WTC11 (cell line): Measurements from ENCODE around the gene PASD1. TPM values are rescaled to one million over a fixed set of nuclear protein-coding genes. Genes with fewer than 3 reads are reported as not detected.

Source experiments
- ATAC-seq: fragments of 200-7000 bp; cut with Tn5 transposase; 2 replicates; pipeline ENCODE4 v1.10.0; 2021; ENCODE audit warnings: mild to moderate bottlenecking, moderate library complexity
- CTCF ChIA-PET: fragments of 300-600 bp; sonication (Branson Sonifier 250); formaldehyde crosslinking; loops from one replicate; lab custom pipeline; 2021; ENCODE audit warnings: antibody characterized with exemption; lab: Charles Lee
- POLR2A ChIA-PET: fragments of 350-600 bp; sonication (Branson Sonifier 250); formaldehyde crosslinking; loops from one replicate; lab custom pipeline; 2021; ENCODE audit warnings: antibody characterized with exemption; lab: Charles Lee
- DNase-seq: peaks from one replicate; pipeline ENCODE4 v3.0.0; 2021; ENCODE audit warnings: low spot score
- H3K27ac Mint-ChIP-seq: 2 replicates; pipeline ENCODE4 v1.8.0; 2021; ENCODE audit warnings: mixed read lengths
- H3K27me3 Mint-ChIP-seq: 2 replicates; pipeline ENCODE4 v1.8.0; 2021; ENCODE audit warnings: low read depth, mild to moderate bottlenecking, moderate library complexity, mixed read lengths
- H3K36me3 Mint-ChIP-seq: 2 replicates; pipeline ENCODE4 v1.8.0; 2021; ENCODE audit warnings: mixed read lengths
- H3K4me1 Mint-ChIP-seq: 2 replicates; pipeline ENCODE4 v1.8.0; 2022; ENCODE audit warnings: mixed read lengths
- H3K4me3 Mint-ChIP-seq: 2 replicates; pipeline ENCODE4 v1.8.0; 2021; ENCODE audit warnings: mild to moderate bottlenecking, moderate library complexity, mixed read lengths
- H3K9me3 Mint-ChIP-seq: 2 replicates; pipeline ENCODE4 v1.8.0; 2021; ENCODE audit warnings: mixed read lengths
- CREB1 ChIP-seq: sonication (generic); formaldehyde crosslinking; IDR thresholded peaks from 2 replicates; pipeline ENCODE4 v1.8.0; 2023; ENCODE audit warnings: mild to moderate bottlenecking, missing genetic modification reagents
- FOXK1 ChIP-seq: sonication (generic); formaldehyde crosslinking; IDR thresholded peaks from 2 replicates; pipeline ENCODE4 v1.8.0; 2022; ENCODE audit warnings: mild to moderate bottlenecking, moderate library complexity, missing genetic modification reagents
- JUN ChIP-seq: sonication (generic); formaldehyde crosslinking; IDR thresholded peaks from 2 replicates; pipeline ENCODE4 v1.8.0; 2023; ENCODE audit warnings: mild to moderate bottlenecking, missing genetic modification reagents
- KAT7 ChIP-seq: sonication (generic); formaldehyde crosslinking; IDR thresholded peaks from 2 replicates; pipeline ENCODE4 v1.8.1; 2023; ENCODE audit warnings: missing genetic modification reagents, mild to moderate bottlenecking, borderline replicate concordance
- NFYB ChIP-seq: sonication (generic); formaldehyde crosslinking; conservative IDR thresholded peaks from 2 replicates; pipeline ENCODE4 v1.8.0; 2022; ENCODE audit warnings: low read depth, missing genetic modification reagents
- NR2C2 ChIP-seq: sonication (generic); formaldehyde crosslinking; IDR thresholded peaks from 2 replicates; pipeline ENCODE4 v1.8.0; 2022; ENCODE audit warnings: mild to moderate bottlenecking, missing genetic modification reagents
- OVOL2 ChIP-seq: fragments of 250-450 bp; sonication (Bioruptor Pico); IDR thresholded peaks from 2 replicates; pipeline ENCODE4 v1.9.0; 2021; ENCODE audit warnings: mild to moderate bottlenecking, borderline replicate concordance
- total RNA-seq: library from RNA; stranded (reverse); gene quantifications from 3 replicates; pipeline ENCODE4 v1.2.3, GENCODE V29; 2021
- TF ChIP-seq, protein P1 (sequence below): fragments of 250-450 bp; sonication (Bioruptor Pico); IDR thresholded peaks from 2 replicates; pipeline ENCODE4 v2.1.2; 2022; ENCODE audit warnings: mild to moderate bottlenecking, moderate library complexity
- TF ChIP-seq, protein P2 (sequence below): sonication (generic); formaldehyde crosslinking; IDR thresholded peaks from 2 replicates; pipeline ENCODE4 v1.8.0; 2023; ENCODE audit warnings: mild to moderate bottlenecking, missing genetic modification reagents
- TF ChIP-seq, protein P3 (sequence below): sonication (generic); formaldehyde crosslinking; IDR thresholded peaks from 2 replicates; pipeline ENCODE4 v1.8.0; 2022; ENCODE audit warnings: mild to moderate bottlenecking, missing genetic modification reagents
- TF ChIP-seq, protein P4 (sequence below): sonication (generic); formaldehyde crosslinking; IDR thresholded peaks from 2 replicates; pipeline ENCODE4 v1.8.1; 2022; ENCODE audit warnings: missing genetic modification reagents, borderline replicate concordance
- TF ChIP-seq, protein P5 (sequence below): sonication (generic); formaldehyde crosslinking; IDR thresholded peaks from 2 replicates; pipeline ENCODE4 v1.8.0; 2023; ENCODE audit warnings: missing genetic modification reagents, mild to moderate bottlenecking, borderline replicate concordance
- TF ChIP-seq, protein P6 (sequence below): sonication (generic); formaldehyde crosslinking; IDR thresholded peaks from 2 replicates; pipeline ENCODE4 v1.8.1; 2023; ENCODE audit warnings: mild to moderate bottlenecking, missing genetic modification reagents, borderline replicate concordance
- TF ChIP-seq, protein P7 (sequence below): sonication (generic); formaldehyde crosslinking; IDR thresholded peaks from 2 replicates; pipeline ENCODE4 v1.8.0; 2023; ENCODE audit warnings: missing genetic modification reagents

The PASD1 gene
- total RNA-seq, 1 experiment from 2014 or later, result not detected

DNA sequence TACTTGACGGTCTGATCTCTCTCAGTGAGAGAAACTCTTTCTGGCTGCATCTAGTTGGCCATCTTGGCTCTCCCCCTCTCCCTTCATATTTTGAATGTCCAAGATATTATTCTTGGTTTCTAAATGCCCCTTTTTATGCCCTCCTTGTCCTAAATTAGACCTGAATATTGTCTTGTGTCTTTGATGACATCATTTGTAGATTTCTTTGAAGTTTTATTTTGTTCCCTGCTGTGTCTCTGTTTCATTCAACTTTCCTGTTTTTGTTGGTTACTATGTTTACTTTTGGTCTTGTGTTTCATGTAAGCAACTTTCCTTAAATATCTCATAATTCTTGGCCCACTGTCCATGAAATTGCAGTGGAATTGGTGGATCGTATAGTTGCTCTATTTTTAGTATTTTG is 46.1 kb upstream of the PASD1 start (continued):
- TF ChIP-seq JUN (CRISPR knock-in tag) (no peak), NFYB (no peak), NR2C2 (CRISPR knock-in tag) (no peak), OVOL2 (no peak)
- TF ChIP-seq, protein P1, sequence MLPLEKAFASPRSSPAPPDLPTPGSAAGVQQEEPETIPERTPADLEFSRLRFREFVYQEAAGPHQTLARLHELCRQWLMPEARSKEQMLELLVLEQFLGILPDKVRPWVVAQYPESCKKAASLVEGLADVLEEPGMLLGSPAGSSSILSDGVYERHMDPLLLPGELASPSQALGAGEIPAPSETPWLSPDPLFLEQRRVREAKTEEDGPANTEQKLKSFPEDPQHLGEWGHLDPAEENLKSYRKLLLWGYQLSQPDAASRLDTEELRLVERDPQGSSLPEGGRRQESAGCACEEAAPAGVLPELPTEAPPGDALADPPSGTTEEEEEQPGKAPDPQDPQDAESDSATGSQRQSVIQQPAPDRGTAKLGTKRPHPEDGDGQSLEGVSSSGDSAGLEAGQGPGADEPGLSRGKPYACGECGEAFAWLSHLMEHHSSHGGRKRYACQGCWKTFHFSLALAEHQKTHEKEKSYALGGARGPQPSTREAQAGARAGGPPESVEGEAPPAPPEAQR (CRISPR knock-in tag), result no peak
- TF ChIP-seq, protein P2, sequence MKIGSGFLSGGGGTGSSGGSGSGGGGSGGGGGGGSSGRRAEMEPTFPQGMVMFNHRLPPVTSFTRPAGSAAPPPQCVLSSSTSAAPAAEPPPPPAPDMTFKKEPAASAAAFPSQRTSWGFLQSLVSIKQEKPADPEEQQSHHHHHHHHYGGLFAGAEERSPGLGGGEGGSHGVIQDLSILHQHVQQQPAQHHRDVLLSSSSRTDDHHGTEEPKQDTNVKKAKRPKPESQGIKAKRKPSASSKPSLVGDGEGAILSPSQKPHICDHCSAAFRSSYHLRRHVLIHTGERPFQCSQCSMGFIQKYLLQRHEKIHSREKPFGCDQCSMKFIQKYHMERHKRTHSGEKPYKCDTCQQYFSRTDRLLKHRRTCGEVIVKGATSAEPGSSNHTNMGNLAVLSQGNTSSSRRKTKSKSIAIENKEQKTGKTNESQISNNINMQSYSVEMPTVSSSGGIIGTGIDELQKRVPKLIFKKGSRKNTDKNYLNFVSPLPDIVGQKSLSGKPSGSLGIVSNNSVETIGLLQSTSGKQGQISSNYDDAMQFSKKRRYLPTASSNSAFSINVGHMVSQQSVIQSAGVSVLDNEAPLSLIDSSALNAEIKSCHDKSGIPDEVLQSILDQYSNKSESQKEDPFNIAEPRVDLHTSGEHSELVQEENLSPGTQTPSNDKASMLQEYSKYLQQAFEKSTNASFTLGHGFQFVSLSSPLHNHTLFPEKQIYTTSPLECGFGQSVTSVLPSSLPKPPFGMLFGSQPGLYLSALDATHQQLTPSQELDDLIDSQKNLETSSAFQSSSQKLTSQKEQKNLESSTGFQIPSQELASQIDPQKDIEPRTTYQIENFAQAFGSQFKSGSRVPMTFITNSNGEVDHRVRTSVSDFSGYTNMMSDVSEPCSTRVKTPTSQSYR (CRISPR knock-in tag), result no peak
- TF ChIP-seq, protein P3, sequence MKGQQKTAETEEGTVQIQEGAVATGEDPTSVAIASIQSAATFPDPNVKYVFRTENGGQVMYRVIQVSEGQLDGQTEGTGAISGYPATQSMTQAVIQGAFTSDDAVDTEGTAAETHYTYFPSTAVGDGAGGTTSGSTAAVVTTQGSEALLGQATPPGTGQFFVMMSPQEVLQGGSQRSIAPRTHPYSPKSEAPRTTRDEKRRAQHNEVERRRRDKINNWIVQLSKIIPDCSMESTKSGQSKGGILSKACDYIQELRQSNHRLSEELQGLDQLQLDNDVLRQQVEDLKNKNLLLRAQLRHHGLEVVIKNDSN (CRISPR knock-in tag), result no peak
- TF ChIP-seq, protein P4, sequence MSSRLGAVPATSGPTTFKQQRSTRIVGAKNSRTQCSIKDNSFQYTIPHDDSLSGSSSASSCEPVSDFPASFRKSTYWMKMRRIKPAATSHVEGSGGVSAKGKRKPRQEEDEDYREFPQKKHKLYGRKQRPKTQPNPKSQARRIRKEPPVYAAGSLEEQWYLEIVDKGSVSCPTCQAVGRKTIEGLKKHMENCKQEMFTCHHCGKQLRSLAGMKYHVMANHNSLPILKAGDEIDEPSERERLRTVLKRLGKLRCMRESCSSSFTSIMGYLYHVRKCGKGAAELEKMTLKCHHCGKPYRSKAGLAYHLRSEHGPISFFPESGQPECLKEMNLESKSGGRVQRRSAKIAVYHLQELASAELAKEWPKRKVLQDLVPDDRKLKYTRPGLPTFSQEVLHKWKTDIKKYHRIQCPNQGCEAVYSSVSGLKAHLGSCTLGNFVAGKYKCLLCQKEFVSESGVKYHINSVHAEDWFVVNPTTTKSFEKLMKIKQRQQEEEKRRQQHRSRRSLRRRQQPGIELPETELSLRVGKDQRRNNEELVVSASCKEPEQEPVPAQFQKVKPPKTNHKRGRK (CRISPR knock-in tag), result no peak

DNA sequence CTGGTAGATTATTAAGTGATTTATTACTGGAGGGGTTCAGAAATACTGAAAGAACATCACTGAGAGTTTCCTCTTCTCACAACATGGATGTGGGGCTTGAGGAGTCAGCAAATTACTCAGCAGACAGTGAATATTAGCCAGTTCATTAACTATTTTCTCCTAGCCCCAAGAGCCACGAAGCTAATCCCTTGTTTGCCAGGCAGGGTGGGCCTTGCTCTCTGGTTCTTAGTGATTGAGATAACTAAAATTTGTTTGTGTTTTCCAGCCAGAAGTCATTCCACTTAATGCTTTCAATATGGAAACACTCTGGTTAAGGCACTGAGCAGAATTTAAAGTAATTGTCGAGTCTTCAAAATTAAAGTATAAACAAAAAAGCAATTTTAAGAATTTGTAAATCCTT is 40.1 kb upstream of the PASD1 start:
- Mint-ChIP-seq H3K9me3 (no peaks in the 10 kb centered on the region), H3K4me1 (peaks cover 25% of the 10 kb centered on the region), H3K27me3 (no peaks in the 10 kb centered on the region), H3K36me3 (no peaks in the 10 kb centered on the region), H3K4me3 (no peak overlapping the region), H3K27ac (no peak overlapping the region)
- ATAC-seq, result no peak
- ChIA-PET POLR2A (no interaction called here), CTCF (no interaction called here)
- DNase-seq, result no peak
- no peak for TF ChIP-seq CREB1 (CRISPR knock-in tag)
- TF ChIP-seq, protein P5, sequence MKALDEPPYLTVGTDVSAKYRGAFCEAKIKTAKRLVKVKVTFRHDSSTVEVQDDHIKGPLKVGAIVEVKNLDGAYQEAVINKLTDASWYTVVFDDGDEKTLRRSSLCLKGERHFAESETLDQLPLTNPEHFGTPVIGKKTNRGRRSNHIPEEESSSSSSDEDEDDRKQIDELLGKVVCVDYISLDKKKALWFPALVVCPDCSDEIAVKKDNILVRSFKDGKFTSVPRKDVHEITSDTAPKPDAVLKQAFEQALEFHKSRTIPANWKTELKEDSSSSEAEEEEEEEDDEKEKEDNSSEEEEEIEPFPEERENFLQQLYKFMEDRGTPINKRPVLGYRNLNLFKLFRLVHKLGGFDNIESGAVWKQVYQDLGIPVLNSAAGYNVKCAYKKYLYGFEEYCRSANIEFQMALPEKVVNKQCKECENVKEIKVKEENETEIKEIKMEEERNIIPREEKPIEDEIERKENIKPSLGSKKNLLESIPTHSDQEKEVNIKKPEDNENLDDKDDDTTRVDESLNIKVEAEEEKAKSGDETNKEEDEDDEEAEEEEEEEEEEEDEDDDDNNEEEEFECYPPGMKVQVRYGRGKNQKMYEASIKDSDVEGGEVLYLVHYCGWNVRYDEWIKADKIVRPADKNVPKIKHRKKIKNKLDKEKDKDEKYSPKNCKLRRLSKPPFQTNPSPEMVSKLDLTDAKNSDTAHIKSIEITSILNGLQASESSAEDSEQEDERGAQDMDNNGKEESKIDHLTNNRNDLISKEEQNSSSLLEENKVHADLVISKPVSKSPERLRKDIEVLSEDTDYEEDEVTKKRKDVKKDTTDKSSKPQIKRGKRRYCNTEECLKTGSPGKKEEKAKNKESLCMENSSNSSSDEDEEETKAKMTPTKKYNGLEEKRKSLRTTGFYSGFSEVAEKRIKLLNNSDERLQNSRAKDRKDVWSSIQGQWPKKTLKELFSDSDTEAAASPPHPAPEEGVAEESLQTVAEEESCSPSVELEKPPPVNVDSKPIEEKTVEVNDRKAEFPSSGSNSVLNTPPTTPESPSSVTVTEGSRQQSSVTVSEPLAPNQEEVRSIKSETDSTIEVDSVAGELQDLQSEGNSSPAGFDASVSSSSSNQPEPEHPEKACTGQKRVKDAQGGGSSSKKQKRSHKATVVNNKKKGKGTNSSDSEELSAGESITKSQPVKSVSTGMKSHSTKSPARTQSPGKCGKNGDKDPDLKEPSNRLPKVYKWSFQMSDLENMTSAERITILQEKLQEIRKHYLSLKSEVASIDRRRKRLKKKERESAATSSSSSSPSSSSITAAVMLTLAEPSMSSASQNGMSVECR, result no peak
- no peak for TF ChIP-seq FOXK1 (CRISPR knock-in tag)
- TF ChIP-seq KAT7, result no peak
- TF ChIP-seq, protein P6, sequence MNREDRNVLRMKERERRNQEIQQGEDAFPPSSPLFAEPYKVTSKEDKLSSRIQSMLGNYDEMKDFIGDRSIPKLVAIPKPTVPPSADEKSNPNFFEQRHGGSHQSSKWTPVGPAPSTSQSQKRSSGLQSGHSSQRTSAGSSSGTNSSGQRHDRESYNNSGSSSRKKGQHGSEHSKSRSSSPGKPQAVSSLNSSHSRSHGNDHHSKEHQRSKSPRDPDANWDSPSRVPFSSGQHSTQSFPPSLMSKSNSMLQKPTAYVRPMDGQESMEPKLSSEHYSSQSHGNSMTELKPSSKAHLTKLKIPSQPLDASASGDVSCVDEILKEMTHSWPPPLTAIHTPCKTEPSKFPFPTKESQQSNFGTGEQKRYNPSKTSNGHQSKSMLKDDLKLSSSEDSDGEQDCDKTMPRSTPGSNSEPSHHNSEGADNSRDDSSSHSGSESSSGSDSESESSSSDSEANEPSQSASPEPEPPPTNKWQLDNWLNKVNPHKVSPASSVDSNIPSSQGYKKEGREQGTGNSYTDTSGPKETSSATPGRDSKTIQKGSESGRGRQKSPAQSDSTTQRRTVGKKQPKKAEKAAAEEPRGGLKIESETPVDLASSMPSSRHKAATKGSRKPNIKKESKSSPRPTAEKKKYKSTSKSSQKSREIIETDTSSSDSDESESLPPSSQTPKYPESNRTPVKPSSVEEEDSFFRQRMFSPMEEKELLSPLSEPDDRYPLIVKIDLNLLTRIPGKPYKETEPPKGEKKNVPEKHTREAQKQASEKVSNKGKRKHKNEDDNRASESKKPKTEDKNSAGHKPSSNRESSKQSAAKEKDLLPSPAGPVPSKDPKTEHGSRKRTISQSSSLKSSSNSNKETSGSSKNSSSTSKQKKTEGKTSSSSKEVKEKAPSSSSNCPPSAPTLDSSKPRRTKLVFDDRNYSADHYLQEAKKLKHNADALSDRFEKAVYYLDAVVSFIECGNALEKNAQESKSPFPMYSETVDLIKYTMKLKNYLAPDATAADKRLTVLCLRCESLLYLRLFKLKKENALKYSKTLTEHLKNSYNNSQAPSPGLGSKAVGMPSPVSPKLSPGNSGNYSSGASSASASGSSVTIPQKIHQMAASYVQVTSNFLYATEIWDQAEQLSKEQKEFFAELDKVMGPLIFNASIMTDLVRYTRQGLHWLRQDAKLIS, result no peak
- TF ChIP-seq, protein P7, sequence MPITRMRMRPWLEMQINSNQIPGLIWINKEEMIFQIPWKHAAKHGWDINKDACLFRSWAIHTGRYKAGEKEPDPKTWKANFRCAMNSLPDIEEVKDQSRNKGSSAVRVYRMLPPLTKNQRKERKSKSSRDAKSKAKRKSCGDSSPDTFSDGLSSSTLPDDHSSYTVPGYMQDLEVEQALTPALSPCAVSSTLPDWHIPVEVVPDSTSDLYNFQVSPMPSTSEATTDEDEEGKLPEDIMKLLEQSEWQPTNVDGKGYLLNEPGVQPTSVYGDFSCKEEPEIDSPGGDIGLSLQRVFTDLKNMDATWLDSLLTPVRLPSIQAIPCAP (CRISPR knock-in tag), result no peak
